ENCODE measurements around the gene RNF20. TPM values are rescaled to one million over a fixed set of nuclear protein-coding genes. Genes with fewer than 3 reads are reported as not detected.

The RNF20 gene
- total and polyA plus RNA-seq, 2 of the 4 experiments (the other 2 are of a cell fraction) = 13.7 to 21.3 TPM

DNA sequence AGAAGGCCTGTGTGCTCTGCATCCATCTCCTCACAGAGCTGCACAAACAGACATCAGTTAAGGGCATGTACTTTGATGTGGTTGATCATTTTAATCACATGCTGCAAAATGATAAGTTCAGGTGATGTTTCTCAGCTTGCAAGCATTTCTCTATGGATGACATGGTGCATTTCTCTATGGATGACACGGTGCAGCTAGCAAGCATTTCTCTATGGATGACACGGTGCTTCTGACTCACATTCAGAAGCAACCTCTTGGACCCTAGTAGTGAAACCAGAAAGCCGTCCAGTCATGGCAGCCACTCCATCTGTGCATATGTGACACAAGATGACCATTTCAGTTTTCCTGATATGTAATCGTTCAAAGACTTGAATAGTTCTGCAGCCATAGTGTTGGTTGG lies 24.1 kb upstream of the RNF20 start:
- Histone ChIP-seq H4K8ac (ENCODE audit: low read depth in 2 of 2, low read length in 2 of 2) (no peak overlapping the region), H3K36me3 (ENCODE audit: control insufficient read depth, insufficient read depth, low read length) (no peaks in the 10 kb centered on the region), H4K20me1 (ENCODE audit: insufficient read depth, low read length) (no peaks in the 10 kb centered on the region; the same call in 1 of the 2 replicates), H3K14ac (replicated peaks; ENCODE audit: low read depth, low read length) (no peak overlapping the region), H2AFZ (replicated peaks; ENCODE audit: low read length, poor library complexity) (no peak overlapping the region), H3K18ac (ENCODE audit: low read depth, low read length) (no peak overlapping the region), H3K23ac (ENCODE audit: low read depth, low read length) (no peak overlapping the region), H2BK20ac (ENCODE audit: low read depth, low read length) (no peak overlapping the region), H4K91ac (ENCODE audit: insufficient read depth, low read depth, low read length) (no peak overlapping the region), H2AK5ac (ENCODE audit: low read depth, low read length) (no peak overlapping the region), H3K56ac (ENCODE audit: extremely low read depth, insufficient read depth, low read length) (no peak overlapping the region), H3K9me1 (ENCODE audit: insufficient read depth, low read length) (peaks cover 9% of the 10 kb centered on the region), H3K4me1 (ENCODE audit: control insufficient read depth, insufficient read depth, low read length) (peaks cover 12% of the 10 kb centered on the region), H2AK9ac (replicated peaks; ENCODE audit: low read depth, low read length, poor library complexity) (no peak overlapping the region), H3K79me1 (ENCODE audit: low read depth in 1 of 2, low read length in 2 of 2) (no peaks in the 10 kb centered on the region), H3K4ac (ENCODE audit: low read depth, low read length) (no peak overlapping the region), H2BK15ac (ENCODE audit: low read depth, low read length) (no peak overlapping the region), H3K4me3 (ENCODE audit: insufficient read depth, low read depth, low read length) (no peak overlapping the region), H3K4me2 (ENCODE audit: low read depth, low read length) (no peak overlapping the region), H3K9ac (ENCODE audit: low read depth, low read length) (no peak overlapping the region), H3K27ac (ENCODE audit: insufficient read depth, low read length) (no peak overlapping the region), H3K9me3 (ENCODE audit: control insufficient read depth, insufficient read depth, low read length) (no peaks in the 10 kb centered on the region), H2BK5ac (ENCODE audit: low read depth, low read length, poor library complexity, severe bottlenecking) (no peak overlapping the region), H3K27me3 (ENCODE audit: control insufficient read depth, insufficient read depth, low read length) (no peaks in the 10 kb centered on the region), H2BK120ac (ENCODE audit: low read depth, low read length) (no peak overlapping the region), H4K5ac (ENCODE audit: low read depth, low read length) (no peak overlapping the region)
- dilution Hi-C loops (cut with HindIII; ENCODE audit: low sequenced_read_pairs, unreplicated experiment) (no loop called here), in situ Hi-C loops (cut with MboI; ENCODE audit: low sequenced_read_pairs) (no loop called here), intact Hi-C loops (cut with micrococcal nuclease) (no loop called here)
- ATAC-seq (ENCODE audit: low read depth) (no peak), DNase-seq (peak; percentile 50)
- no TSS peak for BruUV-seq (replicated peaks)
- POLR2A ChIA-PET (ENCODE audit: unreplicated experiment) = no interaction called here
- TF ChIP-seq USF2 (IDR thresholded peaks at IDR 0.05; ENCODE audit: low read depth, low read length) (no peak), CHD1 (IDR thresholded peaks at IDR 0.05; ENCODE audit: low read depth, low read length) (no peak)
- CTCF ChIA-PET = no interaction called here
- WGBS, 2 experiments (ENCODE audit: extremely low coverage in 2 of 2, insufficient read length in 1 of 2) = 100% methylated on average over 2 of the region's 4 CpGs; no CpG with 5 or more reads in 1 of the 2 experiments

All from IMR-90 (cell line).